Measurements from ENCODE around the gene COX14.

GRCh38 chr12:50085615-50086072 is 26.4 kb upstream of the COX14 start:
- TF ChIP-seq CTCF (conservative IDR thresholded peaks at IDR 0.05; ENCODE audit: low read depth, low read length) (no peak), EZH2 (IDR thresholded peaks at IDR 0.05; ENCODE audit: low read length, unreplicated experiment) (no peak)
